Measurements from ENCODE around the gene SAXO1. TPM values are rescaled to one million over a fixed set of nuclear protein-coding genes. Genes with fewer than 3 reads are reported as not detected.
A peak's percentile ranks its signal among the peaks of the same experiment; 100 is the strongest.
"Not testable (repeated sequence)": the region's sequence is repeated elsewhere in the genome, so short reads cannot be mapped to it uniquely, and the experiment has no call there.

The SAXO1 gene
- total RNA-seq, 1 donor from 2014 or later, result under 0.01 TPM

DNA sequence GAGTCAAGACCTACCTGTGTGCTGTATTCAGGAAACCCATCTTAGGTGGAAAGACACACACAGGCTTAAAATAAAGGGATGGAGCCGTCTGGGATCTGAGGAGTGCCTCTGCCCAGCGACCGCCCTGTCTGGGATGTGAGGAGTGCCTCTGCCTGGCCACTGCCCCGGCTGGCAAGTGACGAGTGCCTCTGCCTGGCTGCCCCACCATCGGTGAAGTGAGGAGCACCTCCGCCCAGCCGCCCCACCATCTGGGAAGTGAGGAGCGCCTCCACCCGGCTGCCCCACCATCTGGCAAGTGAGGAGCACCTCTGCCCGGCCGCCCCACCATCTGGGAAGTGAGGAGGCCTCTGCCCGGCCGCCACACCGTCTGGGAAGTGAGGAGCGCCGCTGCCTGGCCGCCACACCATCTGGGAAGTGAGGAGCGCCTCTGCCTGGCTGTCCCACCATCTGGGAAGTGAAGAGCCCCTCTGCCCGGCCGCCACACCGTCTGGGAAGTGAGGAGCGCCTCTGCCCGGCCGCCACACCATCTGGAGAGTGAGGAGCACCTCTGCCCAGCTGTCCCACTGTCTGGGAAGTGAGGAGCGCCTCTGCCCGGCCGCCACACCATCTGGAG, 33.7 kb downstream of the SAXO1 start:
- DNase-seq (ENCODE audit: low read depth), result no peak

DNA sequence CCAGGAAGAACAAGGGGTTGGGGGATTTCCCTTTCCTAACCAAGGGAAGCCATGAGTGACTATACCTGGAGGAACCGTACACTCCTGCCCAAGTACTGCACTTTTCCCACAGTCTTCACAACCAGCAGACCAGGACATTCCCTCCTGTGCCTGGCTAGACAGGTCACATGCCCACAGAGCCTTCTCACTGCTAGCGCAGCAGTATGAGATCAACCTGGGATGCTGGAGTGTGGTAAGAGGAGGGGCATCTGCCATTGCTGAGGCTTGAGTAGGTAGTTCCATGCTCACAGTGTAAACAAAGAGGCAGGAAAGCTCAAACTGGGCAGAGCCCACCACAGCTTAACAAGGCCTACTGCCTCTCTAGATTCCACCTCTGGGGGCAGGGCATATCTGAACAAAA, 35.9 kb downstream of the SAXO1 start:
- peak; percentile 14 for DNase-seq (ENCODE audit: low read depth)

DNA sequence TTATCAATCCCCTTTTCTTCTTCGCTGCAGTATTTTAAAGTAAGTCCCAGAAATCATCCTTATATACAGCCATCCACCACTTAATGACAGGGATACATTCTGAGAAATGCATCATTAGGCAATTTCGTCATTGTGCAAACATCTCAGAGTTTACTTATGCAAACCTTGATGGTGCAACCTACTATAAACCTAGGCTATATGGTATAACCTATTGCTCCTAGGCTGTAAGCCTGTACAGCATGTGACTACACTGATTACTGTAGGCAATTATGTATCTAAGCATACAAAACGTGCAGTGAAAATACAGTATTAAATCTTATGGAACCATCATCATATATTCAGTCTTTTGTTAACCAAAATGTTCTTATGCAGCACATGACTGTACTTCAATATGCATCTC, 36.8 kb downstream of the SAXO1 start:
- DNase-seq (ENCODE audit: low read depth), result no peak

DNA sequence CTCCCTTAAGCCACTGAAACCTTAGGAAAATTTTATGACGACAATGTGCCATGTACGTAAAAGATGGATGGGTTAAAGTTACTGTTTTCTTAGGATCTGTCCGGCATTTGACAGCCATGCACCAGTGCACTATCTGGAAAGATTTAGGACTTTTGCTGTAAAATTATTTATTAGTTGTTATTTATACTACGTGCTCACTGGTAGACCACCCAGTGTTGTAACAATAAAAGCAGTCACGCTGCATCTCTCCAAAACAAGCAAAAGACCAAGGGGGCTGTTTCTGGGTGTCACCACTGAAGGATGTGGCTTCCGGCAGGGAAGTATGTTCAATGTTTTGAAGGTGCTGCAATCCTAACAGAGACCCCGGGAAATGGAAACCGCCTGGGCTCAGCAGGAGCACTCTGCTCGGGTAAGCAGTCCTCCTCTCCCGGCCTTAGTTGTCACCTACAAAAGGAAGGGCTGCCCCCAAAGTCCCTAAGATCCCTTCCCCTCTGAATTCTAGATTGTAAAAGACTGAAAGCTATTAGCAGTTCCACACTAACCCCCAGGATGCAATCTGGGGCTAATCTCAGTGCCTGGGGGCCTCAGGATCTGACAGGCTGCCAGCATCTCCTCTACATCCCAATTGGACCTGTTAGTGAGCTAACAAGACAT, 38.6 kb downstream of the SAXO1 start:
- no peak for DNase-seq (ENCODE audit: low read depth)

DNA sequence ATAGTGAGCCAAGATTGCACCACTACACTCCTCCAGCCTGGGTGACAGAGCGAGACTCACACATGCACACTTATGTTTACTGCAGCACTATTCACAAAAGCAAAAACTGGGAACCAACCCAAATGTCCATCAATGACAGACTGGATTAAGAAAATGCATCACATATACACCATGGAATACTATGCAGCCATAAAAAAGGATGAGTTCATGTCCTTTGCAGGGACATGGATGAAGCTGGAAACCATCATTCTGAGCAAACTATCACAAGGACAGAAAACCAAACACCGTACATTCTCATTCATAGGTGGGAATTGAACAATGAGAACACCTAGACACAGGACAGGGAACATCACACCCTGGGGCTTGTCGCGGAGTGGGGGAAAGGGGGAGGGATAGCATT, 41.8 kb downstream of the SAXO1 start:
- not testable (repeated sequence) for DNase-seq (ENCODE audit: low read depth)

DNA sequence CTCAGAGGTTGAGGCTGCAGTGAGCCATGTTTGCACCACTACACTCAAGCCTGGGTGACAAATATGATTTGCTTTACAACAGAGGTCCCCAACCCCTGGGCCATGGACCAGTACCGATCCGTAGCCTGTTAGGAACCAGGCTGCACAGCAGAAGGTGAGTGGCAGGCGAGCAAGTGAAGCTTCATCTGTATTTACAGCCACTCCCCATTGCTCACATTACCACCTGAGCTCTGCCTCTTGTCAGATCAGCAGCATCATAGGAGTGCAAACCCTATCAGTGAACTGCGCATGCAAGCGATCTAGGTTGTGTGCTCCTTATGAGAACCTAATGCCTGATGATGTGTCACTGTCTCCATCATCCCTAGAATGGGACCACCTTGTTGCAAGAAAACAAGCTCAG, 42.5 kb downstream of the SAXO1 start:
- DNase-seq (ENCODE audit: low read depth), result no peak

DNA sequence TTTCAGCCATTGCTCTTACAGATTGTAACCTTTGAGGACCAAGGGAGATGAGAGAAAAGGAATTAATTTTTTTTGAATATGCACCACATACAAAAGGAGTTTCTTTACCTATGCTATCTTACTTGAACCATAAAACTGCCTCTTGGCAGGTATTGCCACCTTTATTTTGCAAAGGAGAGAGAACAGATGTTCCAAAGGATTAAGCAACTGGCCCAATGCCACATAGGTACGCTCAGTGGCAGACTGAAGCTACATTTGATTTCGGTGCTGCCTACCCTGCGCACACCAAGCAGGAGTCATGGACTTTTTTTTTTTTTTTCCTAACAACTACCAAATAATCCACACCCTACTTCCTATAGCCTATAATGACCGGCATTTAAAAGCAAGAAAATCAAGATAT, 43.1 kb downstream of the SAXO1 start:
- DNase-seq (ENCODE audit: low read depth), result no peak

DNA sequence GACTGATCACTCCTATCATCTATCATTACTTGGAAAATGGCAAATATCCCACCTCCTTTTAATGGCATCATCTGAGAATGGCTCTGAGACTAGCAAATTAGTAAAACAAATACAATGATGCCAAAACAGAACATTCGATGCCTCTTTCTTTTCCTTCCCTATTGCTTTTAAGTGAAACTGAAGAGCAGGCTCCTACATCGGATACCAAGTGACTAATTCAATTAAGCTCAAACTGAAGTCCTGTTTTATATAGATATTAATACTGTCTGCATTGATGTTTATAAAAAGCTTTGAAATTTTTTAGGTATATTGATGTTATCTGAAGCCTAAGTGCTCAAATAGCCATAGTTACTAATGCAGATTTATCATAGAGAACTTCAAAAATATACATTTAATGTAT, 43.9 kb downstream of the SAXO1 start:
- DNase-seq (ENCODE audit: low read depth), result no peak

DNA sequence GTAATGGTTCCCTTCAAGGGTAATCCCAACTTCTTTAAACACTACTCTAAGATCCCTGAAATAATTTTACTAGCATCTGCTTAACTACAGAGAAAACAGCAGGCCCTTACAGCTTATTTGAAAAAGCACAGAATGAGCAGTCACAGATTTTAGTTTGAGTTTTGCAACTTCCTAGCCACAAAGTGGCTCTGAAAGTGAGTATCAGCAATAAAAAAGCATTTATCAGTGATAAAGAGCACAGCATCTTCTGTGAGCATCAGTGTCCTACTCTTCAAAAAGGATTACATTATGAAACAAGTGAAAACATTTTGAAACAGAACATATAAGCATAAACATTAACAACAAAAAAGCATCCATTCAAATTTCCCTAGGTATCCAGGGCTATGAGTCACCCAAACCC, 45.0 kb downstream of the SAXO1 start:
- DNase-seq (ENCODE audit: low read depth), result no peak

DNA sequence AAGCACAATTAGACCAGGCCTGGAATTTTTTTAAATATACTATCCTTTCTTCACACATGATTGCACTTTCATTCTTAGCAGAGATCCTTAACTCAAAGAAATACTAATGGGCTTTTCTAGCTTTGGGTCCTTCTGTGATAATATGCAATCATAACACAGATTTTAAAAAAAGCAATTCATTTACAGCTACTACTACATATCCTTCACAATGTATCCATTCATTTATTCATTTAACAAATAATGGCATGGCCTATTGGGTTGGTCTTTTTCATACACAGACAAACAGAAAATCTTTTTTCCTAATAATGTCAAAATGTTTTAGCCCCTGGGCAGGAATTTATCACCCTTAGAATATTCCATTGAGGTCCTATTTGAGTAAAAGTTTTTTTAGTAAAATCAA, 47.0 kb downstream of the SAXO1 start:
- DNase-seq (ENCODE audit: low read depth), result no peak

DNA sequence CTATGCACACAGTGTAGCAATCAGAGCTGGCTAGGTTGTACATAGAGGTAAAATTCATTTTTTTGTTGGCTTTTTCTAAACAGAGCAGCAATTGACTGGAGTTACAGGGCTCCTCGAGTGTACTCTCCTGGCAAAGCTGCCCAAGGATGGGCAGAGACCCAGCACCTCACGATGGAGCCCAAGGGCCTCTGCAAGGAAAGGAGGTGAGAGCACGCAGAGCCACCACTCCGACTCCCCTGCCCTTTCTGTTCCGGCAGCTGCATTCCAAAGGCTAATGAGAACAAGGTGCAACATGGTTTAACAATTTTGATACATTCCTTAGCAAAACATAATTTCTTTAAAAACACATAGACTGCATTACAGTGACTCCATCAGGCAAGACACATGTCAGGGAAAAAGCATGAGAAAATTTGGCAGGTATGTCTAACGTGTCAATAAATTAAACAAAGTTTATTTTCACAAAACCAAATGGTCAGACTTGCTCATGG, 47.5 kb downstream of the SAXO1 start:
- DNase-seq (ENCODE audit: low read depth), result peak; percentile 26

DNA sequence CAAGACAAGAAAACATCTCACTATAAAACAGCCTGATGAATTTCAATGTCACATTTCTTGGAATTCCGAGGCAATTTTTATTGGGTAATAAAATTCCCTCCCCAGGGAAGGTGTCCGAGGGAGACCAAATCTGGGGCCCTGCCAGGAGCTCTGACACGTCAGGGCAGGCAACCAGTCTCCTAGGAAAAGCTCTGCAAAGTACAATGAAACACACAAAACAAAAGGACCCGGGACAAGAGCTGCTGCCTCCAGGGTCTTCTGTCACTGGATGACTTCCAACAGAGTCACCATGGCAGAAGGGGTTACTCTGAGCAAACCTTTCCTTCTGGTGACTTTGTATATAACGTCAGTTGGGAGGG, 50.8 kb downstream of the SAXO1 start:
- peak; percentile 13 for DNase-seq (ENCODE audit: low read depth)

DNA sequence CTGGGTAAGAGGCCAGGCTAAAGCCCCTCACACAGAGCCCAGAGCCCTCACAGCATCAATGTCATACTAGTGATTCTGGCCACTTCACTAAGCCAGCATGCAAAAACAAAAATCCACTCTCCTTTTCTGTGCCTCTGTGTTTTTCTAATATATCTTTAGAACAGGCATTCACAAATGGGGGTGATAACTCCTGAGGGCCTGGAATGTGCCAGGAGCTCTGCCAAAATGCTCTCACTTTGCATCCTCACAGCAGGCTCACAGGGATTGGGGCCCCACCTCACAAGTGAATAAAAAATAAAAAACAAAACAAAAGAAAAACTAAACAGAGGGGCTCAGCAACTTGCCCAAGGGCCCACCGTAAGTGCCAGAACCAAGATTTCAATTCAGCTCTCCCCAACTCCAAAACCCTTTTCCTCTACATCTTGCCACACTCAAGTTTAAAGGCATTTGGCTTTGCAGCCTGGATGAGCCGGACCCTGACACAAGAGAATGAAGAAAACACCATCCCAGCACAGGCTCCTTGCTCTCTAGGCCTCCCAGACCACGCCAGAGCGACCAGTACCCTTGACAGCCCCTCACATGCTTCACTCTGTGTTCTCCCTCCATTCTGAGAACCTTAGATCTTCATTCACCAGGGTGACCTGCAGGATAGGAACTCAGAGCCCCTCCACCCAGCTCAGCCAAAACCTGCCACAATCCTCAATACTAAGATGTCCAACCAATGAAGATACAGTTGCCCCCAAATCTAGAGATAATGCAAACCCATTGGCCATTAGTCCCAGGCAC, 51.3 kb downstream of the SAXO1 start:
- DNase-seq (ENCODE audit: low read depth), result no peak

DNA sequence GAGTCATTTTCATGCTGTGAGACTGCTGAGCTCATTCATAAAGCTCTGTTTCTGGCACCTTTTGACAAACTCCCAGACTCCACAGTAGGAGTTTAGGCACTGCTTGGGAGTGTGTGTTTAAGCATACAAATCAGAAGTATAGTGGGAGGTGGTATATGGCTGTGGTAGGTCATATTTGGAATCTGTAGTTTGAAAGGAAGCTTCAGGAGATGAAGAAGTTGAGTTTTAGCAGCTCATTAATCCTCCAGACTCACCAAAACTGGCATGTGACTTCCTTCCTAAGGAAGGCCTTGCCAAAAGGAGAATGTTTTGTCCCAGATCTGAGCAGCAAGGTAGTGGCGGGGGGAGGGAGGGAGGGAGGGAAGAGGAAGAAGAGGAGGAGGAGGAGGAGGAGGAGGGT, 52.8 kb downstream of the SAXO1 start:
- DNase-seq (ENCODE audit: low read depth), result no peak

DNA sequence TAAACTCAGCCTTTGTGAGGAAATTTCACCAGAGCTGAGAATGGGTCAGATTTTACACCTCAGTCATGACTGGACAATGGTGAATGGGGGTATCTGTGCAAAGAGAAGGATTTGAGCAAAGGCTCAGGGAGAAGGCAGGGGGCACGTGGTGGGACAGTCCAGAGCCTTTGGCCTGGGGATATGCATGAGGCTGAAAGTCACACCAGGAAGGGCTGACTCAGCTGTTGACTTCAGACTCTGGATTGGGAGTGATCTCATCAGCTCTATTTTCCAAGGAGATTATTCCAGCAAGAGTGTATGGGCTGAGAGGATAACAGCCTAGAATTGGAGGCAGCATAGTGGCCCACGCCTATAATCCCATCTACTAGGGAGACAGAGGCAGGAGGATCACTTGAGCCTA, 53.6 kb downstream of the SAXO1 start:
- DNase-seq (ENCODE audit: low read depth), result peak; percentile 43

DNA sequence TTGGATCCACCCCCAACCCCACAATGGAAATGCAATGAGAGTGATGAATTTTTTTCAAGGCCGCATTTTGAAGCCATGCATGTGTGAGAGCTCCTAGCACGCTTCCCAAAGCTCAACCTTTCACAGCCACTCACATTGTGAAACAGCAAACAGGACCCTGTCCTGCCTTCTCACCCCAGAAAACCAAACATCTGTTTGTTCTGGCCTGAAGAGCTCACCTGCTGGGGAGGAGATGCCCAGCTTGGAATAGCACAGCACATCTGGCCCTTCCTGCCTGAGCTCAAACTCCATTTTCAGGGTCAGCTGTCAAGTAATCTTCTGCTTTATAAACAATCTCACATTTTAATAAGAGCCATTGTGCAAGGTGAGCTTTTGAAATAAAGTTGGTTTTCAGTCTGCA, 54.8 kb downstream of the SAXO1 start:
- no peak for DNase-seq (ENCODE audit: low read depth)

DNA sequence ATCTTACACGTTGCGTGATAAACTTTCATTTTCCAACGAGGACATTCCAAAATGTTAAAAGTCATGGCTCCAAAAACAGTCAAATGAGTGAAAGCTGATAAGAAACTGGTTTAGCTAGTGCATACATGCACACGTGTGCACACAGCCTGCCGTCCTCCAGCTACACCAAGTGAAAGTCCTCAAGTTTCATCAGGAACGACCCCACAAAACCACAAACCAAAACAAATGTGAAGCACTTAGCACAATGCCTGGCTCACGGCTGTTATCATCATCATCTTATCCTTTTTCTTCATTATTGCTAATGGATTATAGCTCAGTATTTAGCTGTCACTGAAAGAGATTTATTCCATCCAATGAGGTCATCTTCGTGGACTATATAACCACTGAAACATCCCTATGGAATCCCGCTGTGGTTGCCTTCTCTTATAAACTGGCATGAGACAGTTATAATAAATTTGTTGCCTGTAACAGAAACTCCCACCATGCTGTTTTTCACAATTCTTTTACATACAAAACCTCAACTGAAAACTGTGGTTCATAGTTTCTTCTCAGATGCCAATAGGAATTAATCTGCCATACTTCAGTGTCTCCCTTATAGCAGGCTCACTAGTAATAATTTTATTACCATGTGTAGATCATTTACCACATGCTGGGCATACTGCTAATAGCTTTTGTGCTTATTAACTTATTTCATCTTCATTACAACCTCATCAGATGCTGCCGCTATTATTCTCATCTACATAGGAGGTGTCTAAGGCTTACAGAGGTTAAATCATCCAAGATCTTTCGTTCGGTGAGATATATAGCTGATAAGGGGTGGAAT, 56.1 kb downstream of the SAXO1 start:
- DNase-seq (ENCODE audit: low read depth), result peak; percentile 13

DNA sequence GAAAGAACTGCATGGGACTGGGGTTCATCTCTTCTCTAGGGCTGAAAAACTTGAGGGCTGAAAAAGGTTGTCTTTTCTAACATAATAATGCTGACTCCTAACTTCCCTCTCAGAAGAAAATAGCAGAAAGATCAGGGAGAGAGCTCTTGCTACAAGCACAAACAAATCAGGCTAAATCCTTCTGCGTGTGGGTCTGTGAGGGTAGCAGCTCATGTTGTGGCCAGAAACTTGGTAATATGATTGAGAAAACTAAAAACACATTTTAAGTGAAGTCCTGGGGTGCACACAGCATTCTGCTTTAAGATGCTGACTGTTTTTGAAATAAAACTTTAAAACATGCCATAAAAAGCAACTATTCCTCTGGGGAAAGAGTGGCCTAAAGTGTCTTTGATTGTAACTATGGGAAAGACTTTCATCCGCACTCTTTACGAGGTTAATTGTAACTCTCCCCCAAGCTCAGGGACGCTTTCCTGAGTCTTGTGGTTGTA, 56.7 kb downstream of the SAXO1 start:
- DNase-seq (ENCODE audit: low read depth), result no peak

DNA sequence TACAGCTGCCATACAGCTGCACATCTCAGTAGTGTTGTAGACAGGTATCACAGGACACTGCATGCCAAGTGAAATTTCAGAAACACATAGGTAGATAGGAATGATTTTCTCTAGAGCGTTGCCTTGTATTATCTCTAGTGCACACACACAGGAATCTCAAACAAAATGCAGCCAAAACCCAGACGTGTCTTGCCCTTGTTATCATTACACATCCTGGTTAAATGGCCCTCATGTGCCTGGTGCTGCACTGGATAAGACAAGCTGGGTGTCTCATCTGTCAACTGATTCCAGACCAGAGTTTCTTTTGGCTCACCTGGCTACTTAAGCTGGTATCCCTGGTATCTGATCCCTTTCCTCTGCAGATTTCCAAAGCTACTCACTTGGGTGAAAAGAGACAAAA, 59.7 kb downstream of the SAXO1 start:
- no peak for DNase-seq (ENCODE audit: low read depth)

DNA sequence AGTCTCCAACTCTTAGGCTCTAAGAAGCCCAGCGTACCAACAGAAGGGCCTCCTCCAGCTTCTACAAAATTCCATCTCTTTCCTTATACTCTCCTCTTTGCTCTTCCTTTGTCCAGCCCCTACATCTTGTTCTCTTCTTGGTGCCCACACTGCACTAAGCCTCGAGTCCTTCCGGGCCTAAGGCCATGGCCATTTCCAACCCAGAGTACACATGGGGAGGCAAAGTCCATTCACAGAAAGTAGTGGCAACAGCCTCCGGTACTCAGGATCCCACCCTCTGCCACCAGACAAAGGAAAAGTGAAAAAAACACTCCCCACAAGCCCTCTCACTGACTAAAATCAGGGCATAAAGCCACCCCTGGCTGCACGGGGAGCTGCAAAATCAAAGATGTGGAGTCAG, 60.3 kb downstream of the SAXO1 start:
- DNase-seq (ENCODE audit: low read depth), result no peak

DNA sequence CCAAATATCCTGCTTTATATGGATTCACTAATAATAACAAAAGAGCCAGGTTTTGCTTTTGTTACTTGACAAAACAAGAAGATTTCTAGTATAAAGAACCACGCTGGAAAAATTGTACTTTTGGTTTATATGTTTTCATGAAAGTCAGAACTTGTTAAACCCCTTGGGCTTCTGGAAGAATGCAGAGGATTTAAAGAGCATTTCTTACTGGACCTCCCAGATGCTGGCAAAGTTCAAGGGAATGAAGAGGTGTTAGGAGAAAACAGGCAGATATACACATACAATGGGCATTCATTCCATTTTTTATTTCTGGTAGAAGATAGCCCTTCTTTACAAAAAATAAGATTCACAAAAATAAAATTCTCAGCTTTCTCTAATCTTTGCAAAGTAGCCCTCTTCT, 61.1 kb downstream of the SAXO1 start:
- no peak for DNase-seq (ENCODE audit: low read depth)

DNA sequence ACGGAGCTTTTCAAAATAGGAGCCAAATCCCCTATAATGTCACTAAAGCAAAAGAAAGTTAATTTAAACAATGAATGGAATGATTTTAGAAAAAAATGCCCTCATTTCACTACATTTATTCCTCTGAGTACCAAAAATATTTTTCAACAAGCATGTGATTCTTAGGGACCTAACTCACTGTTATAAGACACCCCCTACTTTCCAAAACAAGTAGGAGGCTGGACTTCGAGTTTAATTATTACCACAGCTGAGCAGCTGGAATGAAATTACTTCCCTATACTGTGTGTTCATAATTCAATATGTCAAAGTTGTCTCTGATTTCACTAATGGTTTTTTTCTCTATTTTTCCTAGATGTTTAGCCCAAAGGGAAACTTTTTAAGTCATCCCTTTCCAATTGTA, 61.6 kb downstream of the SAXO1 start:
- DNase-seq (ENCODE audit: low read depth), result peak; percentile 9
